Neural crest cell (in vitro differentiated cells): ENCODE data around the gene GBE1. TPM values are rescaled to one million over a fixed set of nuclear protein-coding genes. Genes with fewer than 3 reads are reported as not detected.

Experiments used
- DNase-seq: peaks from one replicate; pipeline ENCODE4 v3.0.0; 2021; ENCODE audit warnings: low read depth, mixed read lengths, low spot score
- H3K27ac Mint-ChIP-seq: one replicate; pipeline ENCODE4 v1.8.0; 2021; ENCODE audit warnings: mild to moderate bottlenecking, mixed read lengths; ENCODE audit not compliant: unreplicated experiment
- H3K27me3 Mint-ChIP-seq: 2 replicates; pipeline ENCODE4 v1.8.0; 2021; ENCODE audit warnings: low read depth, mild to moderate bottlenecking, mixed read lengths
- H3K36me3 Mint-ChIP-seq: 2 replicates; pipeline ENCODE4 v1.8.0; 2021; ENCODE audit warnings: low read depth, mild to moderate bottlenecking, mixed read lengths
- H3K4me1 Mint-ChIP-seq: 2 replicates; pipeline ENCODE4 v1.8.0; 2021; ENCODE audit warnings: mixed read lengths
- H3K4me3 Mint-ChIP-seq: one replicate; pipeline ENCODE4 v1.8.0; 2021; ENCODE audit warnings: mild to moderate bottlenecking, mixed read lengths
- H3K9me3 Mint-ChIP-seq: 2 replicates; pipeline ENCODE4 v1.8.0; 2021; ENCODE audit warnings: mixed read lengths
- CTCF ChIP-seq: fragments of 200-600 bp; sonication (generic); conservative IDR thresholded peaks from 2 replicates; pipeline ENCODE4 v1.5.0; 2021; ENCODE audit warnings: antibody characterized with exemption, mild to moderate bottlenecking
- total RNA-seq: library from RNA; stranded (reverse); gene quantifications from 2 replicates; pipeline ENCODE4 v1.2.1, GENCODE V29; 2021

Gene GBE1
- total RNA-seq, 1 donor from 2014 or later: 16.8 TPM

- H3K36me3 Mint-ChIP-seq: peaks cover 8% of the 10 kb centered on the region
- H3K27me3 Mint-ChIP-seq: no peaks in the 10 kb centered on the region
- DNase-seq: no peak
- TF ChIP-seq CTCF: no peak
- no peaks in the 10 kb centered on the region for H3K4me1 Mint-ChIP-seq
- no peak overlapping the region for H3K4me3 Mint-ChIP-seq
- peaks cover 4% of the 10 kb centered on the region for H3K9me3 Mint-ChIP-seq
- no peak overlapping the region for H3K27ac Mint-ChIP-seq
These were observed 215.9 kb downstream of the GBE1 start for GRCh38 chr3:81545572-81545971.

GRCh38 chr3:81544385-81544784, 217.1 kb downstream of the GBE1 start:
- no peak for TF ChIP-seq CTCF
- Mint-ChIP-seq H3K27me3 (no peaks in the 10 kb centered on the region), H3K4me3 (no peak overlapping the region)

GRCh38 chr3:81540787-81541186, 220.7 kb downstream of the GBE1 start:
- Mint-ChIP-seq H3K36me3 (no peaks in the 10 kb centered on the region), H3K9me3 (no peaks in the 10 kb centered on the region), H3K4me1 (no peaks in the 10 kb centered on the region)

More at GRCh38 chr3:81544385-81544784, 217.1 kb downstream of the GBE1 start:
- peaks cover 3% of the 10 kb centered on the region for H3K36me3 Mint-ChIP-seq
- peaks cover 4% of the 10 kb centered on the region for H3K9me3 Mint-ChIP-seq
- DNase-seq: no peak
- H3K27ac Mint-ChIP-seq: no peak overlapping the region
- H3K4me1 Mint-ChIP-seq: no peaks in the 10 kb centered on the region

GRCh38 chr3:81531846-81532245, 229.6 kb downstream of the GBE1 start:
- no peak for TF ChIP-seq CTCF
- Mint-ChIP-seq H3K27ac (no peak overlapping the region), H3K36me3 (peaks cover 24% of the 10 kb centered on the region), H3K27me3 (no peaks in the 10 kb centered on the region), H3K4me3 (no peak overlapping the region), H3K4me1 (no peaks in the 10 kb centered on the region), H3K9me3 (peaks cover 3% of the 10 kb centered on the region)
- DNase-seq: no peak

More at GRCh38 chr3:81540787-81541186, 220.7 kb downstream of the GBE1 start:
- no peaks in the 10 kb centered on the region for H3K27me3 Mint-ChIP-seq
- DNase-seq: no peak
- no peak for TF ChIP-seq CTCF
- H3K27ac Mint-ChIP-seq: no peak overlapping the region
- H3K4me3 Mint-ChIP-seq: no peak overlapping the region

- DNase-seq: no peak
- H3K27ac Mint-ChIP-seq: no peak overlapping the region
- H3K4me1 Mint-ChIP-seq: no peaks in the 10 kb centered on the region
- H3K4me3 Mint-ChIP-seq: no peak overlapping the region
- H3K9me3 Mint-ChIP-seq: peaks cover 3% of the 10 kb centered on the region
- no peak for TF ChIP-seq CTCF
- no peaks in the 10 kb centered on the region for H3K27me3 Mint-ChIP-seq
- peaks cover 27% of the 10 kb centered on the region for H3K36me3 Mint-ChIP-seq
These were observed 230.2 kb downstream of the GBE1 start for GRCh38 chr3:81531263-81531662.
